ENCODE data around the gene RHNO1. TPM values are rescaled to one million over a fixed set of nuclear protein-coding genes. Genes with fewer than 3 reads are reported as not detected.

Gene RHNO1
- total RNA-seq, 4 donors from 2014 or later = 17.2 to 33.1 (median 21.0) TPM

DNA sequence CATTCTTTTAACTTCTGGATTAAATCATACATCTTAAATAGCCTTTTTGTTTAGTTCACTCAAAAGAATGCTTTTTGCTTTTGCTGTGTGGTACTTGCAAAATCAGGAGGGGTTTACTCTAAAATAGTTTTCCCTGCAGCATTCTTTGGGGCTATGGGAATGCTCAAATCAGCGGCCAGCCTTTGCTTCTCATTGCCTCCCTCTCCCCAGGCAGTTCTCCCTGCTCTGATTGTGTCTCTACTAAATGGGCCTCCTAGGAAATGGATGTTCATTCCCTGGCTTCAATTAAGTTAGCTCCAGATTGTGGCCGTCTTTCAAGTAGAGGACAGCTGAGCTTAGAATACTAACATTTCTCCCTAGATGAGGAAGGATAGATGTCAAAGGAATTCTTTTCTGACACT is 18.0 kb downstream of the RHNO1 start:
- H3K27me3 ChIP-seq = no peaks in the 10 kb centered on the region
- 2% methylated on average over 2 of the region's 2 CpGs for WGBS
- no peak for DNase-seq (ENCODE audit: low spot score in 2 of 2)
- H3K4me3 ChIP-seq = no peak overlapping the region
- H3K27ac ChIP-seq = peak overlapping the region; percentile 18
- H3K9me3 ChIP-seq = no peaks in the 10 kb centered on the region
- TF ChIP-seq POLR2A (IDR thresholded peaks at IDR 0.05) = no peak
- peaks cover 37% of the 10 kb centered on the region for H3K4me1 ChIP-seq
- H3K36me3 ChIP-seq = no peaks in the 10 kb centered on the region

DNA sequence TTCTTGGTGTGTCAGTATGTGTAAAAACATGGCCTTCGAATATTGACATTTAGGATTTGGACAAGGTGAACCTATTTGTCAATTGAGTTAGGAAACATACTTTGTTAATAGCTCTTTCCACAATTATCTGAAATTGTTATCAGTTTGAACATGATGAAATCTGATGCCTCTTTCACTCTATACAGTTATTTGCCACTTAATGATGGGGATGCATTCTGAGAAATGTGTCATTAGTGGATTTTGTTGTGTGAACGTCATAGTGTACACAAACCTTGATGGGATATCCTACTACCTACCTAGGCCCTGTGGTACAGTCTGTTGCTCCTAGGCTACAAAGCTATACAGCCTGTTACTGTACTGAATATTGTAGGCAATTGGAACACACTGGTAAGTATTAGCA is 18.5 kb downstream of the RHNO1 start:
- H3K9me3 ChIP-seq = no peaks in the 10 kb centered on the region
- no peaks in the 10 kb centered on the region for H3K27me3 ChIP-seq
- no peak for DNase-seq (ENCODE audit: low spot score in 2 of 2)
- WGBS = 48% methylated on average over 2 of the region's 2 CpGs
- H3K27ac ChIP-seq = peak overlapping the region; percentile 18
- peaks cover 33% of the 10 kb centered on the region for H3K4me1 ChIP-seq
- H3K4me3 ChIP-seq = no peak overlapping the region
- H3K36me3 ChIP-seq = no peaks in the 10 kb centered on the region
- TF ChIP-seq, protein P1, sequence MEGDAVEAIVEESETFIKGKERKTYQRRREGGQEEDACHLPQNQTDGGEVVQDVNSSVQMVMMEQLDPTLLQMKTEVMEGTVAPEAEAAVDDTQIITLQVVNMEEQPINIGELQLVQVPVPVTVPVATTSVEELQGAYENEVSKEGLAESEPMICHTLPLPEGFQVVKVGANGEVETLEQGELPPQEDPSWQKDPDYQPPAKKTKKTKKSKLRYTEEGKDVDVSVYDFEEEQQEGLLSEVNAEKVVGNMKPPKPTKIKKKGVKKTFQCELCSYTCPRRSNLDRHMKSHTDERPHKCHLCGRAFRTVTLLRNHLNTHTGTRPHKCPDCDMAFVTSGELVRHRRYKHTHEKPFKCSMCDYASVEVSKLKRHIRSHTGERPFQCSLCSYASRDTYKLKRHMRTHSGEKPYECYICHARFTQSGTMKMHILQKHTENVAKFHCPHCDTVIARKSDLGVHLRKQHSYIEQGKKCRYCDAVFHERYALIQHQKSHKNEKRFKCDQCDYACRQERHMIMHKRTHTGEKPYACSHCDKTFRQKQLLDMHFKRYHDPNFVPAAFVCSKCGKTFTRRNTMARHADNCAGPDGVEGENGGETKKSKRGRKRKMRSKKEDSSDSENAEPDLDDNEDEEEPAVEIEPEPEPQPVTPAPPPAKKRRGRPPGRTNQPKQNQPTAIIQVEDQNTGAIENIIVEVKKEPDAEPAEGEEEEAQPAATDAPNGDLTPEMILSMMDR (IDR thresholded peaks at IDR 0.05) = no peak
- TF ChIP-seq POLR2A (IDR thresholded peaks at IDR 0.05) = no peak

DNA sequence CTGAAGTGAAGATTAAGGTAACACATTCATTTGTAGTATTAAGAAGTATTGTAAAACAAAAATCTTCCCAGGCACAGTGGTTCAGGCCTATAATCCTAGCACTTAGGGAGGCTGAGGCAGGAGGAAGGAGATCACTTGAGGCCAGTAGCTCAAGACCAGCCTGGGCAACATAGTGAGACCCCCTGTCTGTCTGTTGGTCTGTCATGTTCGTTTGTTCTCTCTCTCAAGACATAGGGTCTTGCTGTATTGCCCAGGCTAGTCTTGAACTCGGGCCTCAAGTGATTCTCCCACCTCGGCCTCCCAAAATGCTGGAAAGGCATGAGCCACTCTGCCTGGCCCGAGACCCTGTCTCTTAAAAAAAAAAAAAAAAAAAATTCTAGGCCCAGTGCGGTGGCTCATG is 20.4 kb downstream of the RHNO1 start:
- Histone ChIP-seq H3K27me3 (no peaks in the 10 kb centered on the region), H3K9me3 (no peaks in the 10 kb centered on the region), H3K4me1 (peaks cover 34% of the 10 kb centered on the region), H3K27ac (no peak overlapping the region), H3K4me3 (no peak overlapping the region), H3K36me3 (no peaks in the 10 kb centered on the region)
- TF ChIP-seq EP300 (IDR thresholded peaks at IDR 0.05) (no peak), POLR2AphosphoS5 (IDR thresholded peaks at IDR 0.05) (no peak), POLR2A (IDR thresholded peaks at IDR 0.05) (no peak)
- TF ChIP-seq, protein P1 (IDR thresholded peaks at IDR 0.05) = no peak
- no peak for DNase-seq (ENCODE audit: low spot score in 2 of 2)
- 99% methylated on average over 4 of the region's 5 CpGs for WGBS

DNA sequence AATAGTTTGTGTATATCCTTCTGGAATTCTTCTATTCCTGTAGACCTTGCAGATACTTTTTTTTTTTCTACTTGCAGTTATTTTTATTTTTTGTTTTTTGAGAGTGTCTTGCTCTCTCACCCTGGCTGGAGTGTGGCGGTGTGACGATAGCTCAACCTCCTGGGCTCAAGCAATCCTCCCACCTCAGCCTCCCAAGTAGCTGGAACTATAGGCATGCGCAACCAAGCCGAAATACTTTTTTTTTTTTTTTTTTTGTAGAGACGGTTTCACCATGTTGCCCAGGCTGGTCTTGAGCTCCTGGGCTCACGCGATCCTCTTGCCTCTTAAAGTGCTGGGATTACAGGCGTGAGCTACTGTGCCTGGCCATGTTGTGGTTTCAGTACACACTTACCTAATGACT is 23.6 kb downstream of the RHNO1 start:
- Histone ChIP-seq H3K27me3 (no peaks in the 10 kb centered on the region), H3K36me3 (no peaks in the 10 kb centered on the region), H3K27ac (no peak overlapping the region), H3K4me1 (peaks cover 20% of the 10 kb centered on the region), H3K9me3 (no peaks in the 10 kb centered on the region), H3K4me3 (no peak overlapping the region)
- no peak for DNase-seq (ENCODE audit: low spot score in 2 of 2)
- no peak for TF ChIP-seq POLR2A (IDR thresholded peaks at IDR 0.05)
- no peak for TF ChIP-seq POLR2AphosphoS5 (IDR thresholded peaks at IDR 0.05)
- no peak for TF ChIP-seq EP300 (IDR thresholded peaks at IDR 0.05)
- TF ChIP-seq, protein P1 (IDR thresholded peaks at IDR 0.05) = no peak
- 93% methylated on average over 8 of the region's 8 CpGs for WGBS

DNA sequence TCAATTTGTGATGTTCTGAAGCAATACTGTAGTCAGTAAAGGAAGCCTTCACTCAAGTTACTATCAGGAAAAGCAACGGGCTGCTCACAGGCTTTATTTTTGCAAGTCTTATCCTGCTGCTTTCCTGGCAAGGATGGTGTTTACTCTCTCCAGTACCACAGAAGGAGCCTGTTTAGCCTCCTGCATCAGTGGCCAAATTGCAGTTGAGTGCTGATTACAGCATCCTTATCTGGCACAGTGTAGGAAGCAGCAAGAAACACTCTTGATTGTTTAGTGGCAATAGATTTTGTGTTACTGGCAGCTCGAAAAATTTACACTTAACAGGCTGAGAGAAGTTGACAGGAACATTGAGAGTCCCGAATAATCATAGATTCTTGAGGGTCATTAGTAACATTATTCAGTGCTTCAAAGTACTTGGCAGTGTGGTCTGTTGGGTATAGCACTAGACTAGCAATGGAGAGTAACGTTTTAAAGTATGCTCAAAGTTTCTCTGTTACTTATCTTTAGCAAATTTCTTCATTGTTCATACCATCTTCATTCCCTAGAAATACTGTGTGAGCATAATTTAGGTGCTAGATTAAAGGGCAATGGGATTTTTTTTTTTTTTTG is 25.4 kb downstream of the RHNO1 start:
- H3K27me3 ChIP-seq = no peaks in the 10 kb centered on the region
- H3K9me3 ChIP-seq = no peaks in the 10 kb centered on the region
- H3K27ac ChIP-seq = no peak overlapping the region
- H3K4me3 ChIP-seq = no peak overlapping the region
- no peak for DNase-seq (ENCODE audit: low spot score in 2 of 2)
- WGBS = 26% methylated on average over 4 of the region's 4 CpGs
- no peak for TF ChIP-seq POLR2AphosphoS5 (IDR thresholded peaks at IDR 0.05)
- no peak for TF ChIP-seq POLR2A (IDR thresholded peaks at IDR 0.05)
- TF ChIP-seq, protein P1 (IDR thresholded peaks at IDR 0.05) = no peak
- TF ChIP-seq EP300 (IDR thresholded peaks at IDR 0.05) = no peak
- H3K4me1 ChIP-seq = peaks cover 15% of the 10 kb centered on the region
- H3K36me3 ChIP-seq = no peaks in the 10 kb centered on the region

DNA sequence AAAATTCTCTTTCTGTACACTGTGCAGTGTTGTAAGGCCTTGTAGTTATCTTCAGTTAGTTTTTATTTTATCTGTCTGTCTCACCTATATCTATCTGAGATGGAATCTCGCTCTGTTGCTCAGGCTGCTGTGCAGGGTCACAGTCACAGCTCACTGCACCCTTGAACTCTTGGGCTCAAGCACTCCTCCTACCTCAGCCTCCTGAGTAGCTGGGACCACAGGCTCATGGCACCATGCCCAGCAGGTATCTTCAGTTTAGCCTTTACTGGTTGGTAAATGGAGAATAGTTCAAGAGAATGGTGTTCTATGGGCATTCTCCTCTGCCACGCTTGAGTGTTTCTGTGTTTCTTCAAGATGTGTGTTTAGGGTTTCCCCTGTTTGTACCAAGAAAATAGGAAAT is 27.2 kb downstream of the RHNO1 start:
- WGBS = 88% methylated on average over 2 of the region's 2 CpGs
- no peak for DNase-seq (ENCODE audit: low spot score in 2 of 2)
- Histone ChIP-seq H3K4me3 (no peak overlapping the region), H3K27ac (no peak overlapping the region), H3K9me3 (no peaks in the 10 kb centered on the region), H3K36me3 (no peaks in the 10 kb centered on the region), H3K4me1 (peaks cover 20% of the 10 kb centered on the region), H3K27me3 (no peaks in the 10 kb centered on the region)
- no peak for TF ChIP-seq EP300 (IDR thresholded peaks at IDR 0.05)
- no peak for TF ChIP-seq POLR2AphosphoS5 (IDR thresholded peaks at IDR 0.05)
- TF ChIP-seq POLR2A (IDR thresholded peaks at IDR 0.05) = no peak
- TF ChIP-seq, protein P1 (IDR thresholded peaks at IDR 0.05) = no peak

Measured in suprapubic skin (tissue), 4 donors.